B cell (primary cell): ENCODE results near the gene DUSP18.

ENCODE experiments used
- CTCF ChIP-seq: fragments of 200-600 bp; IDR thresholded peaks from one replicate; pipeline ENCODE4 v1.8.0; 2022; ENCODE audit warnings: antibody characterized with exemption, mild to moderate bottlenecking
- EZH2 ChIP-seq: IDR thresholded peaks from 2 replicates; pipeline ENCODE4 v1.6.1; 2012; ENCODE audit warnings: borderline replicate concordance, low read depth, mild to moderate bottlenecking, moderate library complexity, low read length; ENCODE audit not compliant: insufficient read depth, poor library complexity, severe bottlenecking

- TF ChIP-seq CTCF = no peak
- no peak for TF ChIP-seq EZH2
Observed at GRCh38 chr22:30652852-30653251, 14.8 kb downstream of the DUSP18 start.
